Measurements from ENCODE around the gene LIN7B. TPM values are rescaled to one million over a fixed set of nuclear protein-coding genes. Genes with fewer than 3 reads are reported as not detected.

The LIN7B gene
- total and polyA plus RNA-seq, 2 of the 13 experiments (the other 11 are each of a cell fraction or from before 2014, with no cell fraction given) = 5.3 to 7.6 TPM

DNA sequence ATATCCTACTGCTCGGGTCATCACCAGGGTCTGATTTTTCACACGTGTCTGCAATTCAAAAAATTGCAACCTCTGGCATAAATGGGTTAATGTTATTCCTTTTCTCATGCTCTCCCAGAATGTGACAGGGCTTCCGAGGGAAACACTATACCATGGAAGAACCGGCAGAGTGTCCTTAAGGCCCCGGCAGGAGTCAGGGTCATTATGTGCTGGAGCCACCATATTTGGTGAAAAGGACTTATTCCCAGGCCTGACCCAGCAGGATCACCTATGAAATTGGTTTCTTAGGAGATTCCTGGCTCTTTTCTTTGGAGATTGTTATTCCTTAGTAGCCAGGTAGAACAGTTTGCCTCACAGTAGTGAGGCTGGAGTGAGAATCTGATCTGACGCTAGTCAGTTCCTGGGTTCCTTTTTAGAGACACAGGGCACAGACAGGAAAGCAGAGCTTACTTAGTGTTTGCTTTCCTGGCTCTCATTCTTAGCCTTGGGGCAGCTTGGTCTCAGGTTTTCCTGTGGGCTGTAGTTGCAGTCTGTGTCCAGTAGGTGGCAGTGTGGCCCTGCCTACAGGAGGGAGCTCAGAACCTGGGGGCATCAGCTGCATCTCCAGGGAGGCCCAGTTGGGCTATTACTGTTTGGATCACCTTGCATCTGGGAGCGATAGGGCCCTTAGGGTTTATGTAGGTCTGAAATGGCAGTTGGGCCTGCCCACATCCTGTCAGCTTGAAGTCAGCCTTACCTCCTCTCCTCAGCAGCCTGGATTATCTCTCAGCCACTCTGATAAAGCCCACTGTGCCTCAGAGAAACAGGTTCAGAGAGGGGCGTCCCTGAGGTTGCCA, 16.5 kb upstream of the LIN7B start:
- Histone ChIP-seq H3K4me1 (ENCODE audit: insufficient read depth, low read length) (no peaks in the 10 kb centered on the region), H3K27ac (ENCODE audit: extremely low read length, insufficient read depth, low read length) (no peak overlapping the region), H3K4me2 (ENCODE audit: low read depth, low read length) (no peak overlapping the region), H4K20me1 (ENCODE audit: insufficient read depth, low read length) (peaks cover 28% of the 10 kb centered on the region), H3K36me3 (replicated peaks in 1 of 2; ENCODE audit: control insufficient read depth in 1 of 2, insufficient read depth in 2 of 2, low read length in 2 of 2) (peaks cover 45 to 79% of the 10 kb centered on the region in 2 experiments), H3K4me3 (replicated peaks in 1 of 3; ENCODE audit: insufficient read depth in 1 of 3, low read depth in 2 of 3, low read length in 3 of 3) (no peak overlapping the region), H2AFZ (ENCODE audit: low read length) (no peak overlapping the region), H3K79me2 (ENCODE audit: insufficient read depth, low read length) (peaks cover 17% of the 10 kb centered on the region), H3K27me3 (ENCODE audit: control insufficient read depth in 1 of 2, insufficient read depth in 2 of 2, low read length in 2 of 2) (no peaks in the 10 kb centered on the region), H3K9me3 (ENCODE audit: low read length) (no peaks in the 10 kb centered on the region), H3K9ac (ENCODE audit: insufficient read depth, low read depth, low read length) (no peak overlapping the region)
- in situ Hi-C loops (cut with HindIII; ENCODE audit: extremely low pct_ligation_motif_present, low pct_unique_long_range_greater_than_20kb) = loop anchor here (10.0 kb wide), 1 partner anchor 97 kb away; no protein-coding TSS in a partner anchor
- 82% methylated on average over 8 of the region's 8 CpGs for WGBS (ENCODE audit: low lambda C conversion rate)
- FAIRE-seq = peak; percentile 92
- DNase-seq (ENCODE audit: low spot score) = peak; percentile 55
- intact Hi-C loops (cut with micrococcal nuclease; ENCODE audit: unreplicated experiment) = loop anchor here (1.0 to 5.0 kb wide), 2 partner anchors 50 to 111 kb away; no protein-coding TSS in a partner anchor
- ATAC-seq = peak; percentile 73
- BruUV-seq (replicated peaks) = no TSS peak
- POLR2A ChIA-PET = interaction anchor here (0.5 to 1.2 kb wide), 8 partner anchors 9 to 466 kb away, joined by 3 to 6 read pairs (median 4); partner anchors contain the start of genes LIN7B and PPFIA3
- CTCF ChIA-PET (ENCODE audit: low intra/inter-chr PET ratio, low total read pairs) = interaction anchor here (1.7 to 2.0 kb wide), 4 partner anchors 9 to 111 kb away, joined by 7 to 12 read pairs (median 10); no protein-coding TSS in a partner anchor
- peak; percentile 74 for TF ChIP-seq RAD21 (CRISPR knock-in tag; IDR thresholded peaks at IDR 0.05)
- peak; percentile 43 for TF ChIP-seq RBM22 (optimal IDR thresholded peaks at IDR 0.05; ENCODE audit: low read length)
- TF ChIP-seq XRCC5 (optimal IDR thresholded peaks at IDR 0.05; ENCODE audit: low read length) = peak; percentile 75
- TF ChIP-seq MED1 (CRISPR knock-in tag; IDR thresholded peaks at IDR 0.05) = 0 out of 2 replicates have a peak, but pooled peaks have one; percentile 29
- TF ChIP-seq STAG1 (CRISPR knock-in tag; IDR thresholded peaks at IDR 0.05) = peak; percentile 90
- TF ChIP-seq, protein P1, sequence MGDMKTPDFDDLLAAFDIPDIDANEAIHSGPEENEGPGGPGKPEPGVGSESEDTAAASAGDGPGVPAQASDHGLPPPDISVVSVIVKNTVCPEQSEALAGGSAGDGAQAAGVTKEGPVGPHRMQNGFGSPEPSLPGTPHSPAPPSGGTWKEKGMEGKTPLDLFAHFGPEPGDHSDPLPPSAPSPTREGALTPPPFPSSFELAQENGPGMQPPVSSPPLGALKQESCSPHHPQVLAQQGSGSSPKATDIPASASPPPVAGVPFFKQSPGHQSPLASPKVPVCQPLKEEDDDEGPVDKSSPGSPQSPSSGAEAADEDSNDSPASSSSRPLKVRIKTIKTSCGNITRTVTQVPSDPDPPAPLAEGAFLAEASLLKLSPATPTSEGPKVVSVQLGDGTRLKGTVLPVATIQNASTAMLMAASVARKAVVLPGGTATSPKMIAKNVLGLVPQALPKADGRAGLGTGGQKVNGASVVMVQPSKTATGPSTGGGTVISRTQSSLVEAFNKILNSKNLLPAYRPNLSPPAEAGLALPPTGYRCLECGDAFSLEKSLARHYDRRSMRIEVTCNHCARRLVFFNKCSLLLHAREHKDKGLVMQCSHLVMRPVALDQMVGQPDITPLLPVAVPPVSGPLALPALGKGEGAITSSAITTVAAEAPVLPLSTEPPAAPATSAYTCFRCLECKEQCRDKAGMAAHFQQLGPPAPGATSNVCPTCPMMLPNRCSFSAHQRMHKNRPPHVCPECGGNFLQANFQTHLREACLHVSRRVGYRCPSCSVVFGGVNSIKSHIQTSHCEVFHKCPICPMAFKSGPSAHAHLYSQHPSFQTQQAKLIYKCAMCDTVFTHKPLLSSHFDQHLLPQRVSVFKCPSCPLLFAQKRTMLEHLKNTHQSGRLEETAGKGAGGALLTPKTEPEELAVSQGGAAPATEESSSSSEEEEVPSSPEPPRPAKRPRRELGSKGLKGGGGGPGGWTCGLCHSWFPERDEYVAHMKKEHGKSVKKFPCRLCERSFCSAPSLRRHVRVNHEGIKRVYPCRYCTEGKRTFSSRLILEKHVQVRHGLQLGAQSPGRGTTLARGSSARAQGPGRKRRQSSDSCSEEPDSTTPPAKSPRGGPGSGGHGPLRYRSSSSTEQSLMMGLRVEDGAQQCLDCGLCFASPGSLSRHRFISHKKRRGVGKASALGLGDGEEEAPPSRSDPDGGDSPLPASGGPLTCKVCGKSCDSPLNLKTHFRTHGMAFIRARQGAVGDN (CRISPR knock-in tag; IDR thresholded peaks at IDR 0.05) = peak; percentile 24; the same call in 1 of the 2 replicates
- TF ChIP-seq, protein P2, sequence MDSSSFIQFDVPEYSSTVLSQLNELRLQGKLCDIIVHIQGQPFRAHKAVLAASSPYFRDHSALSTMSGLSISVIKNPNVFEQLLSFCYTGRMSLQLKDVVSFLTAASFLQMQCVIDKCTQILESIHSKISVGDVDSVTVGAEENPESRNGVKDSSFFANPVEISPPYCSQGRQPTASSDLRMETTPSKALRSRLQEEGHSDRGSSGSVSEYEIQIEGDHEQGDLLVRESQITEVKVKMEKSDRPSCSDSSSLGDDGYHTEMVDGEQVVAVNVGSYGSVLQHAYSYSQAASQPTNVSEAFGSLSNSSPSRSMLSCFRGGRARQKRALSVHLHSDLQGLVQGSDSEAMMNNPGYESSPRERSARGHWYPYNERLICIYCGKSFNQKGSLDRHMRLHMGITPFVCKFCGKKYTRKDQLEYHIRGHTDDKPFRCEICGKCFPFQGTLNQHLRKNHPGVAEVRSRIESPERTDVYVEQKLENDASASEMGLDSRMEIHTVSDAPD (CRISPR knock-in tag; IDR thresholded peaks at IDR 0.05) = no peak
- TF ChIP-seq FOXA1 (IDR thresholded peaks at IDR 0.05) = no peak
- 0 out of 2 replicates have a peak, but pooled peaks have one; percentile 9 for TF ChIP-seq FOXA1 (CRISPR knock-in tag; IDR thresholded peaks at IDR 0.05)
- TF ChIP-seq ZNF367 (CRISPR knock-in tag; IDR thresholded peaks at IDR 0.05; ENCODE audit: borderline replicate concordance) = 0 out of 2 replicates have a peak, but pooled peaks have one; percentile 22
- TF ChIP-seq SP4 (CRISPR knock-in tag; IDR thresholded peaks at IDR 0.05) = 0 out of 2 replicates have a peak, but pooled peaks have one; percentile 34
- 0 out of 2 replicates have a peak, but pooled peaks have one; percentile 20 for TF ChIP-seq ERF (CRISPR knock-in tag; IDR thresholded peaks at IDR 0.05)
- TF ChIP-seq, protein P3, sequence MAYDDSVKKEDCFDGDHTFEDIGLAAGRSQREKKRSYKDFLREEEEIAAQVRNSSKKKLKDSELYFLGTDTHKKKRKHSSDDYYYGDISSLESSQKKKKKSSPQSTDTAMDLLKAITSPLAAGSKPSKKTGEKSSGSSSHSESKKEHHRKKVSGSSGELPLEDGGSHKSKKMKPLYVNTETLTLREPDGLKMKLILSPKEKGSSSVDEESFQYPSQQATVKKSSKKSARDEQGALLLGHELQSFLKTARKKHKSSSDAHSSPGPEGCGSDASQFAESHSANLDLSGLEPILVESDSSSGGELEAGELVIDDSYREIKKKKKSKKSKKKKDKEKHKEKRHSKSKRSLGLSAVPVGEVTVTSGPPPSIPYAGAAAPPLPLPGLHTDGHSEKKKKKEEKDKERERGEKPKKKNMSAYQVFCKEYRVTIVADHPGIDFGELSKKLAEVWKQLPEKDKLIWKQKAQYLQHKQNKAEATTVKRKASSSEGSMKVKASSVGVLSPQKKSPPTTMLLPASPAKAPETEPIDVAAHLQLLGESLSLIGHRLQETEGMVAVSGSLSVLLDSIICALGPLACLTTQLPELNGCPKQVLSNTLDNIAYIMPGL (CRISPR knock-in tag; IDR thresholded peaks at IDR 0.05; ENCODE audit: borderline replicate concordance in 1 of 2, low read depth in 1 of 2) = 0 out of 4 replicates have a peak, but pooled peaks of 1 of the 2 experiments have one; percentile 32
- TF ChIP-seq SP1 (IDR thresholded peaks at IDR 0.05) = no peak
- TF ChIP-seq SP1 (CRISPR knock-in tag; IDR thresholded peaks at IDR 0.05) = 0 out of 2 replicates have a peak, but pooled peaks have one; percentile 6
- no peak for TF ChIP-seq HMGA1 (CRISPR knock-in tag; conservative IDR thresholded peaks at IDR 0.05)
- TF ChIP-seq ZFP62 (CRISPR knock-in tag; IDR thresholded peaks at IDR 0.05) = no peak

All from HepG2 (cell line).